GM12872 (cell line): ENCODE data around the gene GRK2.

ENCODE experiments used
- TF ChIP-seq, protein P1 (sequence below): IDR thresholded peaks from 3 replicates; pipeline ENCODE4 v1.5.1; 2011; ENCODE audit warnings: low read depth, mild to moderate bottlenecking, low read length, moderate library complexity; ENCODE audit not compliant: insufficient read depth

The GRK2 gene

DNA sequence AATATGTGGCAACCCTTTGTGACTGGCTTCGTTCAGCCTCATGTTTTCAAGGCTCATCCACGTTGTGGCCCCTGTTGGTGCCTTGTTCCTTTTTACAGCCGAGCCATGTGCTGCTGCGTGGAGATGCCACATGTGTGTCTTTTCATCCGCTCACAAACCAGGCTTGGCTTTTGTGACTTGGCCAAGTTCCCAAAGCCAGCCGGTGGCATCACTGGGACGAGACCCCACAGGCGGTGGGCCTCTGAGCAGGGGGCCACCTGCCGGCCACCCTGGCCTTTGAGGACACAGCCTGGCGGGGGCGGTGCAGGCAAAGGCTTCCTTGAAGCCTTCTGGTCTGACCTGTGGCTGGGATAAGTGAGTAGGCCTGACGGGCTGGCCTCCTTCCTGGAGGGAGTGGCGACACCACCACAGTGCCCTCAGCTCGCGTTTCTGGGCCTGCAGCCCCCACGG lies 10.5 kb downstream of the GRK2 start:
- TF ChIP-seq, protein P1, sequence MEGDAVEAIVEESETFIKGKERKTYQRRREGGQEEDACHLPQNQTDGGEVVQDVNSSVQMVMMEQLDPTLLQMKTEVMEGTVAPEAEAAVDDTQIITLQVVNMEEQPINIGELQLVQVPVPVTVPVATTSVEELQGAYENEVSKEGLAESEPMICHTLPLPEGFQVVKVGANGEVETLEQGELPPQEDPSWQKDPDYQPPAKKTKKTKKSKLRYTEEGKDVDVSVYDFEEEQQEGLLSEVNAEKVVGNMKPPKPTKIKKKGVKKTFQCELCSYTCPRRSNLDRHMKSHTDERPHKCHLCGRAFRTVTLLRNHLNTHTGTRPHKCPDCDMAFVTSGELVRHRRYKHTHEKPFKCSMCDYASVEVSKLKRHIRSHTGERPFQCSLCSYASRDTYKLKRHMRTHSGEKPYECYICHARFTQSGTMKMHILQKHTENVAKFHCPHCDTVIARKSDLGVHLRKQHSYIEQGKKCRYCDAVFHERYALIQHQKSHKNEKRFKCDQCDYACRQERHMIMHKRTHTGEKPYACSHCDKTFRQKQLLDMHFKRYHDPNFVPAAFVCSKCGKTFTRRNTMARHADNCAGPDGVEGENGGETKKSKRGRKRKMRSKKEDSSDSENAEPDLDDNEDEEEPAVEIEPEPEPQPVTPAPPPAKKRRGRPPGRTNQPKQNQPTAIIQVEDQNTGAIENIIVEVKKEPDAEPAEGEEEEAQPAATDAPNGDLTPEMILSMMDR, result peak; percentile 37; the same call in 1 of the 3 replicates

DNA sequence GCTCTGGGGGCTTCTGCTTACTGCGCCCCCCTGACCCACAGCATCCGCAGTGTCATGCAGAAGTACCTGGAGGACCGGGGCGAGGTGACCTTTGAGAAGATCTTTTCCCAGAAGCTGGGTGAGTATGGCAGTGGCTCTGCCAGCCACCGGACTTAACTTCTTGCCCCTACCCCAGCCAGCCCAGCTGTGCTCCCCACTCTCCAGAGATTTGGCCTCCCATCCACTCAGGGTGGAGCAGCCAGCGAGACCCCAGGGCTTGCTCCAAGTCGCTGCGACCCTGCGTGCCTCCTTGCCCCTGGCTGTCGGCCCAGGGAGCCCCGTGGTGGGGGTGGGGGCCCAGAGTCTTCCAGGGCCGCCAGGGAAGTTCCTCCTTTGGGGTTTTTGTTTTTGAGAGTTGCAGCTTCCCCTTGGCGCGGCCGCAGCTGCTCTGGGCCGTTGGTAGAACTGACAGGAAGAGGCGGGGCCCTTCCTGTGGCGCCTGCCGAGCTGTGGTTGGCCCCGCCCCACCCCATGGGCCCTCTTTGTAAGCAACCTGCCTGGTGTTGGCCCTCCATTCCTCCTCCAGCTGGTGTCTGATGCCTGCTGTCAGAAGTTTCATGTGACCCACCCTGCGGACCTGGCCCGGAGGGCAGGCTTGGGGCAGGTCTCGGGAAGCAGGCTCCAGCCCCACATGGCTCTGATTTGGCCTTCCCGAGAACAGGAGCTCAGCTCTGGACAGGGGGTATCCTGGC lies 11.1 kb downstream of the GRK2 start:
- TF ChIP-seq, protein P1, result no peak

DNA sequence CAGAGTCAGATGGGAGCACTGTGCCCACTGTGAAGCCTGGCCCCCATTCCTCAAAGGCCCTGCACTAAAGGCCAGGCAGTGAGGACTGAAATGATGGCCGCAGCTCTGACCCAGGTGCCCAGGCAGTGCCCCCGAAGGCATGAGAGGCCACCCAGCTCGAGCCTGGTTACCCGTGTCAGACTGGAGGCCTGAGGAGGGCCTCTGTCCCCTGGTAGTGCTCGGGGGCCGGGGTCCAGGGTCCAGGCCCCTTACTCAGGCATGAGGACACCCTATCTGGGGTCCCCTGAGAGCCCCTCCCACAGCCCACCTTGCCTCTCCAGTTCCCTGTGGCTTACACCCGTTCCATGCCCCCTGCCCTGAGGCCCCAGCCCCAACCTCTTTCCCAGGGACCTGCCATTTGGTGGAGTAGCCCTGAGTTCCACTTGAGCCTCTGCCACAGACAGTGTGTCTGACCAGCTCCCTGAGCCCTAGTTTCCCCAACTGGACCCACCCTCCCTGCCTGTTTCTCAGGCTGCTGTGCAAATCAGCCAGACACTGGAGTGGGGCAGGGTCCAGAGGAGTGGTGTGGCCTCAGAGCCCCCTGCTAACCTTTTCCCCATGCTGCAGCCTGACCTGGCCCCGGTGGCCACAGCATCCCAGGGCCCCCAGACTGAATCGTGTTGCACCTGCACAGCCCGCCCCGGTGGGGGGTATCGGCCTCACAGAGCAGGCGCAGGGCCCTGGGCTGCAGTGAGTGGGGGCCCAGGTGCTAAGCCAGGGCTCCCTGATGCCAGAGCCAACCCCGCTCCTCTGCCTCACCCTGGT lies 12.1 kb downstream of the GRK2 start:
- TF ChIP-seq, protein P1, result no peak

DNA sequence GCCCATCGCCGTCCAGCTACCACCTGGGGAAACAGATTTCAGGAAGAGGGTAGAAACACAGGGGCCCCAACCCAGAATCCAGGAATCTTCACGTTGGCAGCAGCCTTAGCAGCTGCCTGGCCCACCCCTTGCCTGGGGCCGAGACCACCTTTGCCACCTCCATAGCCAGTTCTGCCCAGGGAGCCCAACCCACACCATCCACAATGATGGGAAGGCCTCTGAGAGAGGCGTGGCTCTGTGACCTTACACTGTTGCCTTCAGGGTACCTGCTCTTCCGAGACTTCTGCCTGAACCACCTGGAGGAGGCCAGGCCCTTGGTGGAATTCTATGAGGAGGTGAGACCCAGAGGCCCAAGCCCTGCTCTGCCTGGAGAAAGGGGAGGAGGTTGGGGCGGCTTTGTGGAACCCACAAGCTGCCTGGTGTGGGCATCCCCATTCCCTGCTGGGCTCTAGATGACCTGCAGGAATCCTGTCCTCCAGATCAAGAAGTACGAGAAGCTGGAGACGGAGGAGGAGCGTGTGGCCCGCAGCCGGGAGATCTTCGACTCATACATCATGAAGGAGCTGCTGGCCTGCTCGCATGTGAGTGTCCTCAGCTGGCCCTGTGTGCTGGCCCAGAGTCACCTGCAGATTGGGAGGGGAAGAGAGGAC lies 12.8 kb downstream of the GRK2 start:
- TF ChIP-seq, protein P1, result no peak

DNA sequence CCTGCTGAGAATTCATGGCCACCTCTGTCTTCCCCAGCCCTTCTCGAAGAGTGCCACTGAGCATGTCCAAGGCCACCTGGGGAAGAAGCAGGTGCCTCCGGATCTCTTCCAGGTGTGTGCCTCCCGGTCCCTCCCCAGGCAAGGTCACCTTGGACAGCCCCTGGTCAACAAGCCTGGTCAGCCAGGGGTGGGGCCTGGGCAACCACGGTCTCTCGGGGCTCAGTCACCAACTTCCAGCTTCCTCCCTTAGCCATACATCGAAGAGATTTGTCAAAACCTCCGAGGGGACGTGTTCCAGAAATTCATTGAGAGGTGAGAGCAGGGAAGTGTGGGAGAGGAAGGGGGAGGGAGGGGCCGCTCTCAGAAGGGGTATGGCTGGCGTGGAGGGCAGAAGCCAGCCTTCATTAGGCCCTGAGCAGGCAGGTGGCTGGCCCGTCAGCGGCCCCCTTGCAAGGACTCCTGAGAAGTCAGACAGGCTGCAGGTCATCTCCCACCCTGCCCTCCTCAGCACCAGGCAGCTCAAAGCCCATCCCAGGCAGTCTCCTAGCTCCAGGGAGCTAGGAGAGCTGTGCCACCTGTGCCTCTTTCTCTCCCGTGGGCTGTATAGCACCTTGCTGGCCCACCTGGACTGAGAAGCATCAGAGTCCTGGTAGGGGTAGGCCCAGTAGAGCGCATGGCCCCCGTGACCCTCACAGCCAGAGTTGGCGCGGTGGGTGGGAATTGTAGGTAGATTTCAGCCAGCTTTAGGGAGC lies 13.5 kb downstream of the GRK2 start:
- TF ChIP-seq, protein P1, result no peak

DNA sequence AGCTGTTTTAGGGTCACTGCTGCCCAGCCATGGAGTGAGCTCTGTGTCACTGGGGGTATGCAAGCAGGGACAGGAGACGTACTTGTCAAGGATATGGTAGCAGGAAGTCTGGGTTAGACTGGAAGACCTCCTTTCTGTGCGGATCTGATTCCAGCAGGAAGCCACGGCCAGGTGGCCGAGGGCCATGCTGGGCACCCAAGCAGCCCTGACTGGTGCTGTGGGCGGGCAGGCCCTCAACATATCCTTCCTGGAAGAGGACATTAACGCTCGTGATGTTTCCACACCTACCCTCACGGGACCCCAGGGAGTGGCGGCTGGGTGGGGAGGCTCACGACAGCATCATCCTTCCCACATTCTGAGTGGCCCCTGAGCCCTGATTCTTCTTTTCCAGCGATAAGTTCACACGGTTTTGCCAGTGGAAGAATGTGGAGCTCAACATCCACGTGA lies 14.1 kb downstream of the GRK2 start:
- TF ChIP-seq, protein P1, result no peak
